Hepatocyte (in vitro differentiated cells): ENCODE data around the gene RTRAF. TPM values are rescaled to one million over a fixed set of nuclear protein-coding genes. Genes with fewer than 3 reads are reported as not detected.
A peak's percentile ranks its signal among the peaks of the same experiment; 100 is the strongest.

Experiments
- DNase-seq: peaks from one replicate; pipeline ENCODE4 v3.0.0-alpha.2; 2016; ENCODE audit warnings: low spot score
- H2AFZ ChIP-seq: fragments of 200-600 bp; sonication (generic); 2 replicates; pipeline ENCODE4 v1.6.0; 2016; ENCODE audit warnings: antibody characterized with exemption, mild to moderate bottlenecking
- H3K27ac ChIP-seq: fragments of 200-600 bp; sonication (generic); 2 replicates; pipeline ENCODE4 v1.5.1; 2016; ENCODE audit warnings: mild to moderate bottlenecking
- H3K27me3 ChIP-seq: fragments of 200-600 bp; sonication (generic); 2 replicates; pipeline ENCODE4 v1.6.1; 2016
- H3K36me3 ChIP-seq: fragments of 200-600 bp; sonication (generic); replicated peaks from 2 replicates; pipeline ENCODE4 v1.5.1; 2016; ENCODE audit warnings: low read depth; ENCODE audit not compliant: insufficient read depth
- H3K4me1 ChIP-seq: fragments of 200-600 bp; sonication (generic); 2 replicates; pipeline ENCODE4 v1.5.1; 2016; ENCODE audit warnings: mild to moderate bottlenecking, moderate library complexity; ENCODE audit not compliant: insufficient read depth
- H3K4me2 ChIP-seq: fragments of 200-600 bp; sonication (generic); 2 replicates; pipeline ENCODE4 v1.6.0; 2016
- H3K4me3 ChIP-seq: fragments of 200-600 bp; sonication (generic); 2 replicates; pipeline ENCODE4 v1.5.1; 2016; ENCODE audit warnings: mild to moderate bottlenecking
- H3K79me2 ChIP-seq: fragments of 200-600 bp; sonication (generic); 2 replicates; pipeline ENCODE4 v1.6.0; 2017; ENCODE audit warnings: mild to moderate bottlenecking
- H3K9me2 ChIP-seq: fragments of 200-600 bp; sonication (generic); replicated peaks from 2 replicates; pipeline ENCODE4 v1.6.0; 2017; ENCODE audit warnings: mild to moderate bottlenecking; ENCODE audit not compliant: insufficient read depth
- H3K9me3 ChIP-seq: fragments of 200-600 bp; sonication (generic); 2 replicates; pipeline ENCODE4 v1.5.1; 2016; ENCODE audit warnings: low read depth, mild to moderate bottlenecking
- H4K20me1 ChIP-seq: fragments of 200-600 bp; sonication (generic); 2 replicates; pipeline ENCODE4 v1.6.0; 2016; ENCODE audit warnings: mild to moderate bottlenecking; ENCODE audit not compliant: insufficient read depth, poor library complexity, severe bottlenecking
- EZH2 ChIP-seq: fragments of 200-600 bp; sonication (generic); IDR thresholded peaks from 2 replicates; pipeline ENCODE4 v1.6.1; 2016; ENCODE audit warnings: antibody characterized with exemption, mild to moderate bottlenecking, borderline replicate concordance
- EZH2phosphoT487 ChIP-seq: fragments of 200-600 bp; sonication (generic); IDR thresholded peaks from one replicate; pipeline ENCODE4 v1.6.1; 2018; ENCODE audit warnings: antibody characterized with exemption, mild to moderate bottlenecking, low read depth, moderate library complexity; ENCODE audit not compliant: unreplicated experiment, severe bottlenecking
- WGBS: methylation state at CpG from one replicate; pipeline ENCODE4 v1.1.6; 2016; ENCODE audit warnings: low lambda C conversion rate; ENCODE audit errors: missing lambda C conversion rate; 5-methylcytosine and 5-hydroxymethylcytosine counted together
- polyA plus RNA-seq: library from polyadenylated mRNA; unstranded; fragments of >200 nt; fragmentation: Nextera tagmentation; extraction: Ambion mirVana; gene quantifications from 2 replicates; pipeline ENCODE4 v1.2.1, GENCODE V29; 2016
- total RNA-seq: library from RNA; depleted of rRNA; stranded (reverse); fragments of >200 nt; gene quantifications from 2 replicates; pipeline ENCODE4 v1.2.3, GENCODE V29; 2014
- TF ChIP-seq, protein P1 (sequence below): fragments of 200-600 bp; sonication (generic); IDR thresholded peaks from 2 replicates; pipeline ENCODE4 v1.5.1; 2016; ENCODE audit warnings: antibody characterized with exemption, mild to moderate bottlenecking; ENCODE audit not compliant: poor library complexity

Gene RTRAF
- total and polyA plus RNA-seq, 2 experiments from 2014 or later = 94.7 to 194 TPM

DNA sequence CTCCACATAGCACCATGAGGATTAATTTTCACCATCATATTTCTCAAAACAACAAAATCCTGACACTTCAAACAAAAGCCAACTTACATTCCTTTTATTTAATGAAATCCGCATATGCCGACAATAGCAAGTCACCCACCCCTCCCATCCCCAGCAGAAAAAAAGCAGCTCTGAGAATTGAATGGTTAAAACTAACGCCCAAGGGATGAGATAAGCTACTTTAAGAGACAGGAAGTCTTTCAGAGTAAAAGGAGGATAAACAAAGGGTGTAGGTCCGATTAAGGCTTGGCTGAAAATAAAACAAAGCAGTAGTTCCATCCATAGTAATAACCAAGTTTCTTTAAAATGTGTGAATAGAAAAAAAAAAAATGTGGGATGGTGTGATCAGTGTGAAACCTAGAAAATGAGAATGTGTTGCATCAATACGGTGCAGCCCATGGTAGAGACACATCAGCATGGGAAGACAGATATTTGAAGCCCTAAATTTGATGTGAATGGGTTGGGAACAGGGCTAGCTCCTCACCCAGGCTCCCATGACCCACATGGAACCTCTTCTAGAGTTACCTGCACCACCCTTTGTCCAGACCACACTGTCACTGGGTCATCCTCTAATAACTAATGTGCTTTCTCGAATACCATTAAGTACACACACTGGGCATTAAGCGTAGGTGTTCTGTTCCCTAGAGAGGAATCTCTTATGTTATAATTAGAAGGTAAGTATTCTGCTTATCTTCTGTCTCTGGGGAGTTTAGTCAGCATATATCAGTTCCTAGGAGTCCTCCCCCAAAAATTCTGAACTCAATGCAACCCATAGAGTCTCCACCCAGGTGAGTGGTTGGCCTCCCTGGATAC, 31.7 kb downstream of the RTRAF start:
- H3K9me3 ChIP-seq = no peaks in the 10 kb centered on the region
- no peak for TF ChIP-seq EZH2
- no peak for TF ChIP-seq EZH2phosphoT487
- TF ChIP-seq, protein P1, sequence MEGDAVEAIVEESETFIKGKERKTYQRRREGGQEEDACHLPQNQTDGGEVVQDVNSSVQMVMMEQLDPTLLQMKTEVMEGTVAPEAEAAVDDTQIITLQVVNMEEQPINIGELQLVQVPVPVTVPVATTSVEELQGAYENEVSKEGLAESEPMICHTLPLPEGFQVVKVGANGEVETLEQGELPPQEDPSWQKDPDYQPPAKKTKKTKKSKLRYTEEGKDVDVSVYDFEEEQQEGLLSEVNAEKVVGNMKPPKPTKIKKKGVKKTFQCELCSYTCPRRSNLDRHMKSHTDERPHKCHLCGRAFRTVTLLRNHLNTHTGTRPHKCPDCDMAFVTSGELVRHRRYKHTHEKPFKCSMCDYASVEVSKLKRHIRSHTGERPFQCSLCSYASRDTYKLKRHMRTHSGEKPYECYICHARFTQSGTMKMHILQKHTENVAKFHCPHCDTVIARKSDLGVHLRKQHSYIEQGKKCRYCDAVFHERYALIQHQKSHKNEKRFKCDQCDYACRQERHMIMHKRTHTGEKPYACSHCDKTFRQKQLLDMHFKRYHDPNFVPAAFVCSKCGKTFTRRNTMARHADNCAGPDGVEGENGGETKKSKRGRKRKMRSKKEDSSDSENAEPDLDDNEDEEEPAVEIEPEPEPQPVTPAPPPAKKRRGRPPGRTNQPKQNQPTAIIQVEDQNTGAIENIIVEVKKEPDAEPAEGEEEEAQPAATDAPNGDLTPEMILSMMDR = no peak
- H3K27me3 ChIP-seq = no peaks in the 10 kb centered on the region
- no peaks in the 10 kb centered on the region for H3K36me3 ChIP-seq
- no peak for DNase-seq
- H3K4me1 ChIP-seq = peaks cover 6% of the 10 kb centered on the region
- H4K20me1 ChIP-seq = no peaks in the 10 kb centered on the region
- no peaks in the 10 kb centered on the region for H3K79me2 ChIP-seq
- peak overlapping the region; percentile 17 for H3K27ac ChIP-seq
- no peaks in the 10 kb centered on the region for H3K9me2 ChIP-seq
- no peak overlapping the region for H2AFZ ChIP-seq
- WGBS = 53% methylated on average over 7 of the region's 7 CpGs
- H3K4me2 ChIP-seq = no peak overlapping the region
- no peak overlapping the region for H3K4me3 ChIP-seq

DNA sequence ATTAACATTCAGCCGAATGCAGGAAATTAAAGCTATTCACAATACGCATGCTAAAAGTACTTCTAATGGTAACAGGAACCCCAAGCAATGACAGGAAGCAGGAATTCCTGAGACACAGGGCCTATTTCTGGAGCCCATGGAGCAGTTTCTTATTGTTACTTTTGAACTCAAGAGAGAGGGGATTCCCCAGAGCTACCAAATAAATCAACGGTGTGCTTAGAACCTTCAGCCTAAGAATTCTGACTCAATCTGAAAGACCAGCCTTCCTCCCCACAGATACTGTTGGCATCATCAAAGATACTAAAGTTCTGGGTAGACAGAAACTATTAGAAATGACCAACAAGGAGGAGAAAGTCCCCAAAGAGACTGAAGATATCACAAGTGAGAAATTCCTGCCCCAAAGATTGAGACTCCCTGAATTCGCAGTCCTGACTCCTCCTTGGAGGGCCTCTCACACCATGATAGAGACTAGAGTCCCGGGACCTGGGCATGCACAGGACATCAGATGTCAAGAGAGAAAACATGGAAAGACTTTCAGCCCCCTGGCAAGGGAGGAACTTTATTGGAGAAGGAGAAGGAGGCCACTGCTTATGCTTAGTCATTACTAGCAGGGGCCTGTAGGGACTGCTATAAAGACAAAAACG, 32.7 kb downstream of the RTRAF start:
- Histone ChIP-seq H3K4me2 (no peak overlapping the region), H3K79me2 (no peaks in the 10 kb centered on the region), H2AFZ (no peak overlapping the region), H3K27me3 (no peaks in the 10 kb centered on the region), H3K4me3 (no peak overlapping the region), H3K9me2 (no peaks in the 10 kb centered on the region), H3K27ac (no peak overlapping the region), H3K4me1 (peaks cover 6% of the 10 kb centered on the region), H4K20me1 (no peaks in the 10 kb centered on the region), H3K36me3 (no peaks in the 10 kb centered on the region), H3K9me3 (no peaks in the 10 kb centered on the region)
- DNase-seq = no peak
- 81% methylated on average over 6 of the region's 6 CpGs for whole genome bisulfite sequencing
- TF ChIP-seq, protein P1 = no peak
- TF ChIP-seq EZH2phosphoT487 = no peak
- no peak for TF ChIP-seq EZH2

DNA sequence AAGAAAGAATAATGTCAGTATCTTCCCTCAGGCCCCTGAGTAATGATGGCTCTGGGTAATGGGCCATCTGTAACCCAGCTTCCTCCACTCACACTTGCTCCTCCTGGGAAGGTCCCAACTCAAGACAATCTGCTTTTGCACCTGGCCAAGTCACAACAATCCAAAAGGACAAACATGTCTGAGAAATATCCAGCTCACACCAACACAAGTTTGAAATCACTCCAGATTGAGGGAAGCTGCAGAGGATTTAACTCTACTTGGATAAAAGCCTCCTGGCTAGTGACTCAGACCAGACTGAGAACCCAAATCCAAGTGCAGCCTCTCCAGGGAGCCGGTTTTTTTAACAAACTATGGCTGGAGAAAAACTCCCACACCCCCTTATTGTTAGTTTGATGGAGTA, 34.2 kb downstream of the RTRAF start:
- TF ChIP-seq, protein P1 = no peak
- TF ChIP-seq EZH2 (no peak), EZH2phosphoT487 (no peak)
- Histone ChIP-seq H3K4me1 (peaks cover 6% of the 10 kb centered on the region), H3K27ac (no peak overlapping the region), H2AFZ (no peak overlapping the region), H3K9me2 (no peaks in the 10 kb centered on the region), H3K4me3 (no peak overlapping the region), H4K20me1 (no peaks in the 10 kb centered on the region), H3K9me3 (no peaks in the 10 kb centered on the region), H3K79me2 (no peaks in the 10 kb centered on the region), H3K36me3 (no peaks in the 10 kb centered on the region), H3K27me3 (no peaks in the 10 kb centered on the region), H3K4me2 (no peak overlapping the region)
- DNase-seq = no peak
- 79% methylated on average over 1 of the region's 1 CpG for WGBS
